HL-60/S4 treated with retinoic acid at 250 ng/mL for 4 days and 3 days (cell line): ENCODE results near the gene METAP1D.
"Not testable (repeated sequence)": the region's sequence is repeated elsewhere in the genome, so short reads cannot be mapped to it uniquely, and the experiment has no call there.

Source experiments
- in situ Hi-C: fragments of 300-500 bp; cut with MboI; formaldehyde crosslinking; loops from 2 replicates; pipeline ENCODE4 v1.7.0; 2022; ENCODE audit warnings: low sequenced_read_pairs

METAP1D gene

DNA sequence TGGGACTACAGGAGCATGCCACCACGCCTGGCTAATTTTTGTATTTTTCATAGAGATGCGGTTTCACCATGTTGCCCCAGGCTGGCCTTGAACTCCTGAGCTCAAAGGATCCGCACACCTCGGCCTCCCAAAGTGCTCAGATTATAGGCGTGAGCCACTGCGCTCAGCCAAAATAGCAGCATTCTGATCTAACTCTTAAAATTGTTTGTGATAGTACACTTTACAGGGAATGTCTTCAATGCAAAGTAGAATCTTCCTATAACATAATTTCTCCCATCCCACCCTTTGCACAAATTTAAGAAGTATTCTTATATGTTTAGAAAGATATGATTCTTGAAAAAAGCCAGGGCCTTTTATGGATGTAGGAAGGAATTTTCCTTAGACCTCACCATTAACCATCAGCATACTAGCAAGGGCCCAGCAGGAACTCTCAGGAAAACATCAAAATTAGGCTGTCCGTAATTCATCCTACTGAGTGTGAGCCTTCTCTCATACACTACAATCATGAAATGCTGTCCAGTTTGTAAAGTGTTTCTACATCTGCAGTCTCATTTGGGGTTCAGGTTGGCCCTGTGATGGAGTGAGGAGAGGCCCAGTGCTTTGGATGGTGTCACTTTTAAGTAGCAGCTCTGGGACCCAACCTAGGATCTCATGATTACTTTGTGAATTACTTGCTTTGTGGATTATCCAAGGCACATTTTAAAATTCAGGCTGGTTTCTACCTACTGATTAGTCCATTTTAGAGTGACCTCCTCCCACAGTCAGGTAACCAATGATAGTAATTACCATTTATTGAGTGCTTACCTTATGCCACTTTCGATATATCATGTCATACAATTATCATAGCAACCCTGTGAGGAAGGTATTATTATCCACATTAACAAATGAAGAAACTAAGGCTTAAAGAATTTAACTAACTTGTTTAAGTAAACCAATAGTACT, 48.1 kb downstream of the METAP1D start:
- in situ Hi-C loops, result no loop called here

GRCh38 chr2:172048508-172049503, 49.1 kb downstream of the METAP1D start:
- in situ Hi-C loops, result no loop called here

DNA sequence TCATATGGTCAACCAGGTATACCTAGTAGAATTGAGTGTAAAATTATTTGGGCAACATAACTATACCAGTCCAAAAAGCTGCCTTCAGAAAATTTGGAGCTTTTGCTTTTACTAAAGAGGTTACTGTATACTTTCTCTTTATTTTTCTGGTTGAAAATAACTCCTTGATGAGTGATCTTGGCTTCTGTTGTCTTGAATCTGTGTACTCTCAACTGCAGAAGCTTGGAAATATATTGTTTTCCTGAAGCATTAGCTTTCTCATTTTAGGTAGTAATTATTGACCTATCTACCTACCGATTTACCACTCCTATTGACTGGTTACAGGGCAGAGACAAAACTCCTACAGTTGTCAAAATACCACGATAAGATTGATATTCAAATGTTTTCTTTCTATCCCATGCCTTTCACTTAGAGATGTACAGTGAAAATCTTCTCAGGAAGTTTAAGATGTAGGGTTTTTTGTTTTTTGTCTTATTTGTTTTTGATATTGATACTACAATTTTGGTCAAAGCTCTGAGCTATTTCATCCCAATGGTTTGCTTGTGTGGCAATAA, 49.9 kb downstream of the METAP1D start:
- in situ Hi-C loops, result no loop called here

DNA sequence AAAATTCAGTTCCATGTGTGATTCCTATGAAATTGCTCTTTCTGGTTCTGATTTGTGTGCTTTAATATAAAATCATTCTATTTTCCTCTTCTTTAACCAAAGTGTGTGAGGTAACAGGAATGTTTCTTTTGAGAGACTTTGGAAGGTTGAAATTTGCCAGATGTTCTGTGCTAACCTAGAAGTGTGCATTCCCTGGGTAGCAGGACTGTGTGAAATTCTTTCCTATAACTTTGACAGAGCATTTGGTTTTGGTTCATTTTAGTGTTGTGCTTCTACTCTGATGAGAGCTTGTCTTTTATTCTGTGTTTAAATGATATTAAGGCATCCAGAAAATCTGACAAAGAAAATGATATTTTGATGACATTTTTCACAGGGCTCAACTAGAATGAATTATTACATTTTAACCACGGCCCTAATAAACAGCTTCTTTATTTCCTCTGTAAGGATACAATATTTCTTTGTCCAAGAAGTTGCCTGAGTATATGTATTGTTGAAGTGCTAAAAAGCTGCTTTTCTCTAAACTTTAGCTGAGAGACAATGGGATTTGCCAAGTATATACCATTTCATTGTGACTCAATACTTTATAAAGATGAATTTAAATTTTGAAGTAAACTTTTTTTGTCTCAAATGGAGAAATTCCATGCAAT, 50.8 kb downstream of the METAP1D start:
- in situ Hi-C loops, result no loop called here

DNA sequence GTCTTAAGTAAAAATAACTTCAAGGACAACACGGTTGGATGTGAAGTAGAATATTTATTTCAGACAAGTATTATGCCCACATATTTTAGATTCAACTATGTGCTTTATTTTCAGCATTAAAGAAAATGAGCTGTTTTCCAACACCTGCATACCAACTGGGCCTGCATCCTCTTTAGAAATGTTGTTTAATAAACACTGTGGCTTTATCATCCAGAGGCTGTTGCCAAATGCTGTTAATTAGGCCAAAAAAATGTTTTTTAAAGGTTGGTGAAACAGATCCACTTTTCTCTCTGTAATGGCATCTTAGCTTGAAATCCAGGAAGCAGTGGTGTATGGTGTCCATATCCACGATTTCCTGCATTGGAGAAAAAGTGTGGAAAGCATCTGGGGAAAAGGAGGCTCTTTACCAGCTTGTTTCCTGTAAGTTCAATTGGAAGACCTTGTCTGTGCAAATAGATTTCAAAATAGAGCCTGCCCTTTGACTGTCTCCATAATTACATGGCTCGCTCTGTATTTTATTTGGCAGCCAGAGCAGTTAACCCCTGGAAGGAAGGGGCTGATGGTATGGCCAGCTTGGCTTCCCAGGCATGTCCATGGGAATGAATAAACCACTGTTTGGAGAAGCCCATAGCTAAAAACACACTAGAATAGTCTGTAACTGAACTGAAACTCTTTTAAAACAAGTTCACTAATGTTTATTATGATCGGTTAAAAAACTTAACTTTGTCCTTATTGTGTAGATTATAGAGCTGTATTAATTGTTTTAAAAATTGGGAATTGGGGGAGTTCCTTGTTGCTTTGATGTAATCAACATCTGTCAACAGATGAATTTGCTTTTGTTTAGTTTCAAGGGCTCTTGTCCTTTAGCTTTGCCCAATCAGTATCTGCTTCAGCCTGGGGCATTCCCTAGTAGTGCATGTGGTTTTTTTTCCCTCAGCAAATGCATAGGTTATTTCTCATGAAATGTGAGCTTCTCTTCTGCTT, 52.5 kb downstream of the METAP1D start:
- in situ Hi-C loops, result no loop called here

- in situ Hi-C loops, result no loop called here
These were observed 53.7 kb downstream of the METAP1D start for GRCh38 chr2:172053486-172053885.

- in situ Hi-C loops, result no loop called here
These were observed 56.5 kb downstream of the METAP1D start for GRCh38 chr2:172056293-172056692.

DNA sequence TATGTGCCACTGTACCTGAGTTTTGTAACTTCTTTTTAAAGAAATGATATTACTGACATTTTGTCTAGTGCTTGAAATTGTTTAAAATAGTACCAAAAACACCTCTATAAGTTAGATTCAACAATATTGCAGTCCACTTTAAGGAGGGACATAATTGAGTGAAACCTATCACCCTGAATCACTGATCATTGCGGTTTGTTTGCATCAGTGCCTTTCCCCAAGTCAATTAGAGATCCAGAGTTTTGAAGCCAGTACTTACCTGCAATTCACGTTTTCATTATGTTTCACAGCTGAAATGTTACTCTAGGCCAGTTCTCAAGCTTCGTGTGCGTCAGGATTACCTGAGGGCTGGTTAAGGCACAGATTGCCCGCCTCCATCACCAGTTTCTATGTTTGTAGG, 58.9 kb downstream of the METAP1D start:
- in situ Hi-C loops, result no loop called here

- in situ Hi-C loops, result not testable (repeated sequence)
These were observed 60.4 kb downstream of the METAP1D start for GRCh38 chr2:172060118-172060517.

DNA sequence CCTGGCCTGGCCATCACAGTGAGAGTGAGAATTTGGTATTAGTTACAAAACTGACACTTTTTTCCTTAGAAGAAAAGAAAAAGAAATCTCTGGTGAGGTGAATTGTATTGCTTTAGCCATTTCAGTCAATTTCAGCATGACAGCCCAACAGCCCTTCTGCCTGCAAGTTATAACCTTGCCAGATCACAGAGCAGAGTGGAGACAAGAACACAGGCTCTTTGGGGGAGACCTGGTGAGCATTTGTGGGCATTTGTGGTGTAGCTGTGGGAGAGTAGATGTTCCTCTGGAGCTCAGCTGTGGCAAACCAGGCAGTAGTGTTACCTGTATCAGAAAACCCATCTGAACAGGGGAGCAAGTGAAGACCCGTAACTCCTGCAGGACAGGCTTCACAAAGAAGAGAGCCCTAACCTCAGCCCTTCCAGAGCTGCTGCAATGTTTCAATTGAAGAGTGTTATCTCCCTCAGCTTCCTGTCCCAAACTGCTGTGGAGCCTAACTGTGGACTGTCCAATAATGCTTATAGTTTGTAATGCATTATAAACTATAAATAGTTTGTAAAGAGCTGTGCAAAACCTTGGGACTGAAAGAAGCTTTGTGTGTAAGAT, 62.8 kb downstream of the METAP1D start:
- in situ Hi-C loops, result no loop called here

- in situ Hi-C loops, result no loop called here
These were observed 63.7 kb downstream of the METAP1D start for GRCh38 chr2:172063446-172063845.

DNA sequence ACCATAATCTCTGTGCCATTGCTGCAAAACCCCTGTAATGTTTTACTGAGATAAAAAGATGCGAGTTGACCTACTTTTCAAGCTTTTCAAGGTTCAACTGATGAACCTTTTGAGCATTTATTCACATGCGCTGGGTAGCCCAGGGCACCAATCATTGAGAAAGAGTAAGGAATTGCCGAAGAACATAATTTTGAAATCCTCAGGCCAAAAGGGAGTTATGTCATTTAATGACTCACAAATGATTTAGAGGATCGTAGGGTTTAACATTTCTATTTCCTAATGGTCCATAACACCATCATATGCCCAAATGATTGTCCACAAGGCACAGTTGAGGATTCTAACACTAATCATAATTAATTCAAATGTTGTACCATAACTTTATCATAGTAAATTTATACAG, 65.4 kb downstream of the METAP1D start:
- in situ Hi-C loops, result no loop called here

GRCh38 chr2:172066394-172066886, 66.7 kb downstream of the METAP1D start:
- in situ Hi-C loops, result no loop called here

GRCh38 chr2:172067905-172068304, 68.2 kb downstream of the METAP1D start:
- in situ Hi-C loops, result not testable (repeated sequence)

DNA sequence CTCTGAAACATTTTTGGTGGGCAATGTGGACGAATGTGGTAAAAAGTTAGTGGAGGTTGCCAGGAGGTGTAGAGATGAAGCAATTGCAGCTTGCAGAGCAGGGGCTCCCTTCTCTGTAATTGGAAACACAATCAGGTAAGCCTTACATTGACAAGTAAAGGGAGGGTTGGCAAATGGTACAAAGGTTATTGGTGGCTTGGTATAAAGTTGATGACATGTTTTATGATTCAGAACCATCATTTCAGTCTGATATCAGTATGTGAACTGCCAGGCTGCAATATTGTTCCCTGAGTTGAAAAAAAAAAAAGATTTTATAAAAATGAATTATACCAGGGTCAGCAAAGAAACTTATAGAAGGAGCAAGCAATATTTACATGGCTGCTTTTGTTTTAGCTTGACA, 71.2 kb downstream of the METAP1D start:
- in situ Hi-C loops, result no loop called here

DNA sequence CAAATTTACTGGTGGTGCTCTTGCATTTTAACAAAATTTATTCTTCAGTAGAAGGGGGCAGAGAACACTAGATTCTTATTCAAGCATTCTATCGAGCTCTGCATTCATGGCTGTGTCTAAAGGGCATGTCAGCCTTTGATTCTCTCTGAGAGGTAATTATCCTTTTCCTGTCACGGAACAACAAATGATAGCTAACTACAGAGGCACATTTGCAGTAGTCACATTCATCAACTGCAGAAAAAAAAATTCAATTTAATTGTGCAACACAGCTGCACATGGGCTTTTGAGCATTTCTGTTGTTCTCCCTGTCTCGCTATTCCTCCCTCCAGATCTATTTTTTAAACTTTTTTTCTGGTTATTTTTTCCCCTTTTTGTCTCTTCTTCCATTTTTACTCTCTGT, 72.5 kb downstream of the METAP1D start:
- in situ Hi-C loops, result no loop called here

DNA sequence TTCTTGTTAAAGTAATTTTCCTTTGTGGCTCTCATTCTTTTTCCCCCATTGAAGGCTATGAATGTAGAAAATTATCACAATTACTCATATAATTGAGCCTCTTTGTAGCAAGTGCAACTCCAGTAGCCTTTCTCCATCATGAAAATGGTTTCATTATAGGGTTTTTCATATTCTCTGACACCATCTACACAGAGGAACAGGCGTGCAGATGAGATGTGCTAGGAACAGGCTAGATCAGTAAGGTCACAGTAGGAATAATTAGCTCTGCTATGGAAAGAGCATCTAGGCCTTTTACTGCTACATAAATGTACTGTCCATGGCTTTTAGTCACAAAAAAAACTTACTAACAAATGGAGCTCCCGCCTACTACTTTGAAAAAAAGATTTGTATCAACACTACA, 73.0 kb downstream of the METAP1D start:
- in situ Hi-C loops, result no loop called here

DNA sequence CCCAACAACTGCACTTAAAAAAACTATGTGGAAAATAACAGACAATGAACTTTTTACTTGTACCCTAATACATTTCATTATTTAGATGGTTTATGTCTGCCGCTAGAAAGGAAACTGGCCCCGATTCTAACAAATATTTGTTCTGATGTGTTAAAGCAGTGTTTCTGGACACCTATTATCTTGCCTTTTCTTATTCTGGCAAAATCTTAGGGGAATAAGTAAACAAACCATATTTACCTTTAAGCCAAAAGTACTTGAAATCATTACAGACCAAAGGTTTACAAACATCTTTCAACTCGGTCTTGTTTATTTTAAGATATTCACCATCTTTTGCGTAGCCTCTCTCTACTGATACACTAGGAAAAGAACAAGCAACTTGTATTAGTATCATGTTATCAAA, 73.8 kb downstream of the METAP1D start:
- in situ Hi-C loops, result no loop called here

- in situ Hi-C loops, result no loop called here
These were observed 74.5 kb downstream of the METAP1D start for GRCh38 chr2:172074254-172074653.
